Activated naive CD8-positive, alpha-beta T cell (primary cell): ENCODE measurements around the gene ZBTB17.
"Not testable (repeated sequence)": the region's sequence is repeated elsewhere in the genome, so short reads cannot be mapped to it uniquely, and the experiment has no call there.

ENCODE experiments used
- H3K27ac Mint-ChIP-seq: one replicate; pipeline ENCODE4 v1.8.0; 2021; ENCODE audit warnings: mixed read lengths
- H3K27me3 Mint-ChIP-seq: one replicate; pipeline ENCODE4 v1.8.0; 2021; ENCODE audit warnings: mixed read lengths
- H3K36me3 Mint-ChIP-seq: one replicate; pipeline ENCODE4 v1.8.0; 2021; ENCODE audit warnings: mixed read lengths
- H3K4me1 Mint-ChIP-seq: one replicate; pipeline ENCODE4 v1.8.0; 2021; ENCODE audit warnings: low read depth, mixed read lengths
- H3K4me3 Mint-ChIP-seq: one replicate; pipeline ENCODE4 v1.8.0; 2021; ENCODE audit warnings: mild to moderate bottlenecking, mixed read lengths
- H3K9me3 Mint-ChIP-seq: one replicate; pipeline ENCODE4 v1.8.0; 2021; ENCODE audit warnings: low read depth, mixed read lengths

ZBTB17 gene

GRCh38 chr1:16014509-16015482 lies 38.9 kb upstream of the ZBTB17 start:
- no peak overlapping the region for H3K4me3 Mint-ChIP-seq
- H3K36me3 Mint-ChIP-seq: no peaks in the 10 kb centered on the region
- peaks cover 4% of the 10 kb centered on the region for H3K4me1 Mint-ChIP-seq
- no peaks in the 10 kb centered on the region for H3K9me3 Mint-ChIP-seq
- no peak overlapping the region for H3K27ac Mint-ChIP-seq
- H3K27me3 Mint-ChIP-seq: no peaks in the 10 kb centered on the region

GRCh38 chr1:16013908-16014258 lies 38.0 kb upstream of the ZBTB17 start:
- Mint-ChIP-seq H3K4me3 (peak overlapping the region; percentile 43), H3K36me3 (no peaks in the 10 kb centered on the region), H3K9me3 (no peaks in the 10 kb centered on the region), H3K4me1 (peaks cover 4% of the 10 kb centered on the region), H3K27me3 (no peaks in the 10 kb centered on the region), H3K27ac (no peak overlapping the region)

GRCh38 chr1:16013220-16013907 lies 37.5 kb upstream of the ZBTB17 start:
- no peak overlapping the region for H3K27ac Mint-ChIP-seq
- H3K36me3 Mint-ChIP-seq: no peaks in the 10 kb centered on the region
- peak overlapping the region; percentile 43 for H3K4me3 Mint-ChIP-seq
- no peaks in the 10 kb centered on the region for H3K9me3 Mint-ChIP-seq
- peaks cover 4% of the 10 kb centered on the region for H3K4me1 Mint-ChIP-seq
- no peaks in the 10 kb centered on the region for H3K27me3 Mint-ChIP-seq

GRCh38 chr1:16012590-16013219 lies 36.8 kb upstream of the ZBTB17 start:
- Mint-ChIP-seq H3K4me3 (peak overlapping the region; percentile 56), H3K36me3 (no peaks in the 10 kb centered on the region), H3K9me3 (no peaks in the 10 kb centered on the region), H3K27me3 (no peaks in the 10 kb centered on the region), H3K27ac (no peak overlapping the region), H3K4me1 (peaks cover 4% of the 10 kb centered on the region)

GRCh38 chr1:16011936-16012589 lies 36.2 kb upstream of the ZBTB17 start:
- Mint-ChIP-seq H3K4me1 (peaks cover 4% of the 10 kb centered on the region), H3K27ac (no peak overlapping the region), H3K4me3 (peak overlapping the region; percentile 56), H3K36me3 (no peaks in the 10 kb centered on the region), H3K9me3 (no peaks in the 10 kb centered on the region), H3K27me3 (no peaks in the 10 kb centered on the region)

GRCh38 chr1:16010837-16011236 lies 34.9 kb upstream of the ZBTB17 start:
- H3K9me3 Mint-ChIP-seq: no peaks in the 10 kb centered on the region
- H3K4me1 Mint-ChIP-seq: peaks cover 10% of the 10 kb centered on the region
- H3K27me3 Mint-ChIP-seq: no peaks in the 10 kb centered on the region
- H3K27ac Mint-ChIP-seq: no peak overlapping the region
- H3K36me3 Mint-ChIP-seq: no peaks in the 10 kb centered on the region
- H3K4me3 Mint-ChIP-seq: no peak overlapping the region

GRCh38 chr1:16009678-16010077 lies 33.8 kb upstream of the ZBTB17 start:
- Mint-ChIP-seq H3K4me3 (no peak overlapping the region), H3K36me3 (no peaks in the 10 kb centered on the region), H3K27ac (no peak overlapping the region), H3K27me3 (no peaks in the 10 kb centered on the region), H3K9me3 (no peaks in the 10 kb centered on the region), H3K4me1 (peaks cover 10% of the 10 kb centered on the region)

GRCh38 chr1:16009030-16009460 lies 33.1 kb upstream of the ZBTB17 start:
- no peak overlapping the region for H3K27ac Mint-ChIP-seq
- no peaks in the 10 kb centered on the region for H3K36me3 Mint-ChIP-seq
- no peak overlapping the region for H3K4me3 Mint-ChIP-seq
- no peaks in the 10 kb centered on the region for H3K9me3 Mint-ChIP-seq
- no peaks in the 10 kb centered on the region for H3K27me3 Mint-ChIP-seq
- peaks cover 10% of the 10 kb centered on the region for H3K4me1 Mint-ChIP-seq

GRCh38 chr1:16007671-16008341 lies 31.9 kb upstream of the ZBTB17 start:
- no peaks in the 10 kb centered on the region for H3K36me3 Mint-ChIP-seq
- no peak overlapping the region for H3K4me3 Mint-ChIP-seq
- H3K4me1 Mint-ChIP-seq: peaks cover 10% of the 10 kb centered on the region
- no peaks in the 10 kb centered on the region for H3K9me3 Mint-ChIP-seq
- H3K27me3 Mint-ChIP-seq: no peaks in the 10 kb centered on the region
- no peak overlapping the region for H3K27ac Mint-ChIP-seq

GRCh38 chr1:16006552-16007485 lies 30.9 kb upstream of the ZBTB17 start:
- H3K4me1 Mint-ChIP-seq: peaks cover 6% of the 10 kb centered on the region
- H3K9me3 Mint-ChIP-seq: no peaks in the 10 kb centered on the region
- H3K27me3 Mint-ChIP-seq: no peaks in the 10 kb centered on the region
- no peak overlapping the region for H3K27ac Mint-ChIP-seq
- no peaks in the 10 kb centered on the region for H3K36me3 Mint-ChIP-seq
- H3K4me3 Mint-ChIP-seq: no peak overlapping the region

- Mint-ChIP-seq H3K36me3 (no peaks in the 10 kb centered on the region), H3K27ac (no peak overlapping the region), H3K4me3 (no peak overlapping the region), H3K27me3 (no peaks in the 10 kb centered on the region), H3K4me1 (peaks cover 6% of the 10 kb centered on the region), H3K9me3 (no peaks in the 10 kb centered on the region)
Observed at GRCh38 chr1:16006010-16006409, 30.1 kb upstream of the ZBTB17 start.

GRCh38 chr1:16005597-16005996 lies 29.7 kb upstream of the ZBTB17 start:
- no peaks in the 10 kb centered on the region for H3K27me3 Mint-ChIP-seq
- H3K27ac Mint-ChIP-seq: no peak overlapping the region
- no peak overlapping the region for H3K4me3 Mint-ChIP-seq
- peaks cover 6% of the 10 kb centered on the region for H3K4me1 Mint-ChIP-seq
- H3K9me3 Mint-ChIP-seq: no peaks in the 10 kb centered on the region
- H3K36me3 Mint-ChIP-seq: no peaks in the 10 kb centered on the region

GRCh38 chr1:16001274-16001673 lies 25.4 kb upstream of the ZBTB17 start:
- not testable (repeated sequence) for H3K27me3 Mint-ChIP-seq, H3K4me3 Mint-ChIP-seq, H3K36me3 Mint-ChIP-seq, H3K27ac Mint-ChIP-seq, H3K9me3 Mint-ChIP-seq, H3K4me1 Mint-ChIP-seq
